ENCODE measurements around the gene ANTXR1.

GRCh38 chr2:68994864-68995263, 18.1 kb upstream of the ANTXR1 start:
- TF ChIP-seq CTCF (IDR thresholded peaks at IDR 0.05; ENCODE audit: control extremely low read depth in 1 of 3, insufficient read depth in 1 of 3, low read depth in 1 of 3, low read length in 3 of 3) (no peak), FOSL1 (IDR thresholded peaks at IDR 0.05; ENCODE audit: insufficient read depth, low read depth, low read length) (no peak), EP300 (IDR thresholded peaks at IDR 0.05; ENCODE audit: borderline replicate concordance in 1 of 2, low read depth in 2 of 2, low read length in 2 of 2) (no peak), CREB1 (IDR thresholded peaks at IDR 0.05) (no peak), ZNF274 (IDR thresholded peaks at IDR 0.05; ENCODE audit: borderline replicate concordance, extremely low read depth, low read length) (no peak), TAF1 (IDR thresholded peaks at IDR 0.05; ENCODE audit: low read depth, low read length) (no peak), POLR2A (IDR thresholded peaks at IDR 0.05; ENCODE audit: control extremely low read depth in 1 of 2, low read depth in 2 of 2, low read length in 2 of 2) (no peak), MAX (IDR thresholded peaks at IDR 0.05) (no peak), GABPA (IDR thresholded peaks at IDR 0.05; ENCODE audit: borderline replicate concordance, insufficient read depth, low read length) (no peak), JUND (IDR thresholded peaks at IDR 0.05; ENCODE audit: low read length) (no peak), NRF1 (IDR thresholded peaks at IDR 0.05; ENCODE audit: low read depth, low read length) (no peak), CEBPB (IDR thresholded peaks at IDR 0.05; ENCODE audit: low read depth, low read length) (no peak), SIN3A (conservative IDR thresholded peaks at IDR 0.05 in 1 of 2, IDR thresholded peaks at IDR 0.05 in 1 of 2; ENCODE audit: low read depth in 1 of 2, low read length in 2 of 2) (no peak)

Data from H1 (cell line).